ENCODE results near the gene CRLF1. TPM values are rescaled to one million over a fixed set of nuclear protein-coding genes. Genes with fewer than 3 reads are reported as not detected.

Gene CRLF1
- total RNA-seq, 1 experiment from 2014 or later, result 16.2 TPM

GRCh38 chr19:18588611-18589379, 17.8 kb downstream of the CRLF1 start, which contains the start of gene REX1BD:
Gene REX1BD, plus strand, starts transcription at chr19:18588798. Its CDS starts 4 bp downstream, at chr19:18588802.
- DNase-seq, result peak; percentile 90
- Histone ChIP-seq H2BK20ac (ENCODE audit: low read depth, low read length, poor library complexity, severe bottlenecking) (no peak within 1 kb of the TSS), H3K9me3 (ENCODE audit: control insufficient read depth, low read depth, low read length) (no peaks in the 10 kb centered on the region), H4K8ac (replicated peaks; ENCODE audit: insufficient read length, low read depth, low read length) (no peak within 1 kb of the TSS), H2AFZ (ENCODE audit: low read length) (no peak within 1 kb of the TSS), H3K79me1 (ENCODE audit: insufficient read depth, low read depth, low read length, poor library complexity, severe bottlenecking) (no peaks in the 10 kb centered on the region), H3K4me1 (ENCODE audit: insufficient read depth, low read length) (peaks cover 8% of the 10 kb centered on the region; the same call in 1 of the 2 replicates), H2BK15ac (ENCODE audit: low read depth, low read length) (no peak within 1 kb of the TSS), H3K23me2 (ENCODE audit: insufficient read length, low read depth, low read length, poor library complexity, severe bottlenecking) (peaks cover 18% of the 10 kb centered on the region), H3K23ac (ENCODE audit: insufficient read length, low read depth, low read length) (no peak within 1 kb of the TSS), H2BK5ac (ENCODE audit: insufficient read length, low read length) (no peak within 1 kb of the TSS), H3T11ph (ENCODE audit: low read length) (no peak within 1 kb of the TSS), H3K79me2 (ENCODE audit: insufficient read depth, low read length) (no peaks in the 10 kb centered on the region), H2AK5ac (ENCODE audit: insufficient read length, low read length) (no peak within 1 kb of the TSS), H2BK120ac (ENCODE audit: low read depth, low read length, poor library complexity, severe bottlenecking) (no peak within 1 kb of the TSS), H3K18ac (ENCODE audit: insufficient read length, low read depth, low read length) (peak within 1 kb of the TSS; percentile 85), H3K9ac (ENCODE audit: extremely low read depth, insufficient read length, low read length) (peak within 1 kb of the TSS; percentile 57), H3K4ac (ENCODE audit: low read depth, low read length) (no peak within 1 kb of the TSS), H3K4me2 (ENCODE audit: insufficient read depth, insufficient read length, low read length) (peak within 1 kb of the TSS; percentile 69), H4K5ac (ENCODE audit: insufficient read length, low read depth, low read length) (no peak within 1 kb of the TSS), H3K56ac (ENCODE audit: insufficient read length, low read depth, low read length) (no peak within 1 kb of the TSS), H4K20me1 (ENCODE audit: control insufficient read depth, insufficient read depth, insufficient read length) (no peaks in the 10 kb centered on the region), H3K27ac (ENCODE audit: insufficient read length, low read depth, low read length) (peak within 1 kb of the TSS; percentile 7), H4K91ac (ENCODE audit: insufficient read length, low read depth, low read length) (no peak within 1 kb of the TSS), H3K27me3 (ENCODE audit: insufficient read depth, low read length) (no peaks in the 10 kb centered on the region), H3K14ac (ENCODE audit: insufficient read depth, low read length) (peak within 1 kb of the TSS; percentile 88), H2BK12ac (ENCODE audit: insufficient read length, low read depth, low read length) (no peak within 1 kb of the TSS)
- TF ChIP-seq CTCF (conservative IDR thresholded peaks at IDR 0.05), result peak; percentile 97
- H3K27ac Mint-ChIP-seq, result peak within 1 kb of the TSS; percentile 98 to 99 (median 98)
- H3K36me3 Mint-ChIP-seq (ENCODE audit: insufficient read depth in 1 of 3, low read depth in 3 of 3), result peaks cover 3 to 16% (median 5%) of the 10 kb centered on the region in 3 experiments; a peak in 6 of 7 replicates
- peaks cover 7% of the 10 kb centered on the region for H3K27me3 Mint-ChIP-seq (ENCODE audit: low read depth)
- WGBS (ENCODE audit: extremely low coverage, insufficient read length, low lambda C conversion rate), result no CpG with 5 or more reads among the region's 72 CpGs
- peak within 1 kb of the TSS; percentile 77 to 91 for H3K4me3 Mint-ChIP-seq
- peaks cover 31 to 32% of the 10 kb centered on the region in 2 experiments for H3K4me1 Mint-ChIP-seq
- H3K9me3 Mint-ChIP-seq, result no peaks in the 10 kb centered on the region; a peak in 1 of 5 replicates

Measured in H9 (cell line).